Left ventricle myocardium inferior (tissue), 1 donor: Measurements from ENCODE around the gene UST. TPM values are rescaled to one million over a fixed set of nuclear protein-coding genes. Genes with fewer than 3 reads are reported as not detected.
"Not testable (repeated sequence)": the region's sequence is repeated elsewhere in the genome, so short reads cannot be mapped to it uniquely, and the experiment has no call there.

Source experiments
- DNase-seq: peaks from one replicate; pipeline ENCODE4 v3.0.0-alpha.2; 2020
- H3K27ac ChIP-seq: fragments of 200-600 bp; replicated peaks from 2 replicates; pipeline ENCODE4 v1.8.0; 2021
- H3K27me3 ChIP-seq: fragments of 200-600 bp; 2 replicates; pipeline ENCODE4 v1.8.0; 2021; ENCODE audit warnings: low read depth
- H3K36me3 ChIP-seq: fragments of 200-600 bp; 2 replicates; pipeline ENCODE4 v1.8.0; 2021
- H3K4me1 ChIP-seq: fragments of 200-600 bp; 2 replicates; pipeline ENCODE4 v1.8.0; 2021
- H3K4me3 ChIP-seq: fragments of 200-600 bp; 2 replicates; pipeline ENCODE4 v1.8.0; 2021; ENCODE audit warnings: mild to moderate bottlenecking, moderate library complexity
- H3K9me3 ChIP-seq: fragments of 200-600 bp; replicated peaks from 2 replicates; pipeline ENCODE4 v1.8.0; 2021
- intact Hi-C: fragments of 100-400 bp; cut with micrococcal nuclease; formaldehyde crosslinking; loops from one replicate; pipeline ENCODE4 v1.11.0; 2022
- total RNA-seq: library from RNA; stranded (reverse); fragmentation: NEBNext Ultra II Directional; extraction: Animal tissue kit (Norgen Biotek cat#: 25700); gene quantifications from one replicate; pipeline ENCODE4 v1.2.1, GENCODE V29; 2021
- TF ChIP-seq, protein P1 (sequence below): fragments of 200-600 bp; IDR thresholded peaks from 2 replicates; pipeline ENCODE4 v1.8.0; 2021; ENCODE audit warnings: antibody characterized with exemption, mild to moderate bottlenecking, borderline replicate concordance
- donor health status: DM: no; HTN: yes; CAD: no; lungs with severe emphysema.

Gene UST
- total RNA-seq, 1 donor from 2014 or later = 3.3 TPM

- H3K4me3 ChIP-seq = no peak overlapping the region
- H3K27ac ChIP-seq = no peak overlapping the region
- TF ChIP-seq, protein P1, sequence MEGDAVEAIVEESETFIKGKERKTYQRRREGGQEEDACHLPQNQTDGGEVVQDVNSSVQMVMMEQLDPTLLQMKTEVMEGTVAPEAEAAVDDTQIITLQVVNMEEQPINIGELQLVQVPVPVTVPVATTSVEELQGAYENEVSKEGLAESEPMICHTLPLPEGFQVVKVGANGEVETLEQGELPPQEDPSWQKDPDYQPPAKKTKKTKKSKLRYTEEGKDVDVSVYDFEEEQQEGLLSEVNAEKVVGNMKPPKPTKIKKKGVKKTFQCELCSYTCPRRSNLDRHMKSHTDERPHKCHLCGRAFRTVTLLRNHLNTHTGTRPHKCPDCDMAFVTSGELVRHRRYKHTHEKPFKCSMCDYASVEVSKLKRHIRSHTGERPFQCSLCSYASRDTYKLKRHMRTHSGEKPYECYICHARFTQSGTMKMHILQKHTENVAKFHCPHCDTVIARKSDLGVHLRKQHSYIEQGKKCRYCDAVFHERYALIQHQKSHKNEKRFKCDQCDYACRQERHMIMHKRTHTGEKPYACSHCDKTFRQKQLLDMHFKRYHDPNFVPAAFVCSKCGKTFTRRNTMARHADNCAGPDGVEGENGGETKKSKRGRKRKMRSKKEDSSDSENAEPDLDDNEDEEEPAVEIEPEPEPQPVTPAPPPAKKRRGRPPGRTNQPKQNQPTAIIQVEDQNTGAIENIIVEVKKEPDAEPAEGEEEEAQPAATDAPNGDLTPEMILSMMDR = no peak
- H3K36me3 ChIP-seq = no peaks in the 10 kb centered on the region
- H3K27me3 ChIP-seq = no peaks in the 10 kb centered on the region
- H3K4me1 ChIP-seq = no peaks in the 10 kb centered on the region
- no peaks in the 10 kb centered on the region for H3K9me3 ChIP-seq
- DNase-seq = no peak
- intact Hi-C loops = no loop called here
Measured at GRCh38 chr6:148951662-148952061, 204.8 kb downstream of the UST start.

DNA sequence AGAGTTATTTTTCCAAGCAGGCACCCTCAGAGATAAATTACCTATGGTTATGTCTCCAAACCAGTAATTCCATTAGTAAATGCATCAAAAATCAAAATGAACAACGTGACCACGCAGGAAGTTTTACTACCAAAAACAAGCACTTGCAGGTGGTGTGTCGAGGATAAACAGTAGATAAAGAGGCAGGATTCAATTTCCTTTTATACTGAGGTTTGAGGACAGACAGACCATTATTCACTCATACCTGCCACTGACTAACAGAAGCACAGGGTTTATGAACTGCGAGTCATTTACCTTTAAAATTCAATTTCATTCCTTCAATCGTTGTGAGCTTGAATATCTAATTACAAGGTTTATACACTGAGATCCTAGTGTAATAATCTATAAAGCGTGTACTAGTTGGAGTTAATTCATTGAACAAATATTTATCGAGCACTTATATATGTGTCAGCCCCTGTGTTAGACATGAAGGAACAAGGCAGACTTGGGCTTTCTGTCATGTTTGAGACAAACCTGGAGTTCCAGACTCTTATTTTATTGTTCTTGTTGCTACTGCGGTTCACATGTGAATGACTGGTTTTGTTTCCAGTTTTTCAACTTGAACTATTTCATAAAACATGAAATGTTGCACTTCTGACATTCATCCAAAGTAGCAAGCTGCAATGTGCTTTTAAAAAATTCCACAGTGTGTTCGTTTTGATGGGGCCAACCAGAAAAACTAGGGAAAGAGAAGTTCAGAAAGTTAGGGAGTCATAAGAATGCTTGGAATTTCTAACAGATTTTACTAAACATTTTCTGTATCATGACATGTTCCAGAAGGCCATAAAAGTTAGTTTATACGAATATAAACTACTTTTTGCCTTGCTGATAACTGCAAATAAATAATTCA is 205.6 kb downstream of the UST start:
- DNase-seq = no peak
- Histone ChIP-seq H3K27ac (no peak overlapping the region), H3K27me3 (no peaks in the 10 kb centered on the region), H3K36me3 (no peaks in the 10 kb centered on the region), H3K9me3 (no peaks in the 10 kb centered on the region), H3K4me3 (no peak overlapping the region), H3K4me1 (no peaks in the 10 kb centered on the region)
- intact Hi-C loops = no loop called here
- TF ChIP-seq, protein P1 = no peak

GRCh38 chr6:148954461-148954860 is 207.6 kb downstream of the UST start:
- H3K27me3 ChIP-seq = no peaks in the 10 kb centered on the region
- H3K27ac ChIP-seq = no peak overlapping the region
- no peak for DNase-seq
- no peak overlapping the region for H3K4me3 ChIP-seq
- H3K9me3 ChIP-seq = no peaks in the 10 kb centered on the region
- TF ChIP-seq, protein P1 = no peak
- H3K4me1 ChIP-seq = no peaks in the 10 kb centered on the region
- no peaks in the 10 kb centered on the region for H3K36me3 ChIP-seq
- intact Hi-C loops = no loop called here

DNA sequence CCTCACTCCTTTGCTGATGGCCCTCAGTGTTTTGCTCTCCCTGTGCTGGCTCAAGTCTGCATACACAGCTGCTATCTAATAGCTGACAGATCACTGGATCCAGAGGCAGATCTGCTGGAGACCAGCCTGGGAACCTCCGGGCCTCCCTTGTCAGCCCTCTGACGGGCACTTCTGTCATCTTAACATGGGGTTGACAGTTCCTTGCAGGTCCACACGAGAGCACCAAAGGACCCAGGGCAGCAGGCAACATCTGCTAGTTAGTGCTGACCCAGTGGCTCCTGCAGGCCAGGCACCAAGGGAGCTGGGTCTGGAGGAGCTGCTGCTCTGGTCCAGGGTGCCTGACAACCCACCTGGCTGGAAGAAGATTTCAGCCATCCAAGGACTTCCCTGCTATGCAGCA is 208.1 kb downstream of the UST start:
- Histone ChIP-seq H3K27ac (no peak overlapping the region), H3K4me3 (no peak overlapping the region), H3K9me3 (no peaks in the 10 kb centered on the region), H3K4me1 (no peaks in the 10 kb centered on the region), H3K36me3 (no peaks in the 10 kb centered on the region), H3K27me3 (no peaks in the 10 kb centered on the region)
- DNase-seq = no peak
- intact Hi-C loops = no loop called here
- TF ChIP-seq, protein P1 = no peak

GRCh38 chr6:148955441-148955840 is 208.6 kb downstream of the UST start:
- DNase-seq = no peak
- no peaks in the 10 kb centered on the region for H3K27me3 ChIP-seq
- no peak overlapping the region for H3K27ac ChIP-seq
- H3K36me3 ChIP-seq = no peaks in the 10 kb centered on the region
- intact Hi-C loops = no loop called here
- TF ChIP-seq, protein P1 = no peak
- no peak overlapping the region for H3K4me3 ChIP-seq
- no peaks in the 10 kb centered on the region for H3K9me3 ChIP-seq
- H3K4me1 ChIP-seq = no peaks in the 10 kb centered on the region

DNA sequence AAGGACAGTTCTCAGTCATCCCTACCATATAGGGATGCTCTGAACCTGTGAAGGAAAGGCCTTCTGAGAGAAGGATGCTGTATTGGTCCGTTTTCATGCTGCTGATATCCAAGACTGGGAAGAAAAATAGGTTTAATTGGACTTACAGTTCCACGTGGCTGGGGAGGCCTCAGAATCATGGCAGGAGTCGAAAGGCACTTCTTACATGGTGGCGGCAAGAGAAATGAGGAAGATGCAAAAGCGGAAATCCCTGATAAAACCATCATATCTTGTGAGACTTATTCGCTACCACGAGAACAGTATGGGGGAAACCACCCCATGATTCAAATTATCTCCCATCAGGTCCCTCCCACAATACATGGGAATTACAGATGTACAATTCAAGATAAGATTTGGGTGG is 209.3 kb downstream of the UST start:
- H3K4me1 ChIP-seq, intact Hi-C loops, DNase-seq, H3K27me3 ChIP-seq, H3K9me3 ChIP-seq, H3K4me3 ChIP-seq, H3K27ac ChIP-seq, H3K36me3 ChIP-seq: not testable (repeated sequence)
